Measurements from ENCODE around the gene CRACR2B.

The CRACR2B gene

GRCh38 chr11:860234-861104, 32.8 kb downstream of the CRACR2B start:
- Mint-ChIP-seq H3K4me3 (no peak overlapping the region), H3K27ac (no peak overlapping the region), H3K27me3 (ENCODE audit: low read depth, poor library complexity) (no peaks in the 10 kb centered on the region), H3K9me3 (no peaks in the 10 kb centered on the region), H3K4me1 (peaks cover 48% of the 10 kb centered on the region), H3K36me3 (ENCODE audit: low read depth) (no peaks in the 10 kb centered on the region)
- TF ChIP-seq, protein P1, sequence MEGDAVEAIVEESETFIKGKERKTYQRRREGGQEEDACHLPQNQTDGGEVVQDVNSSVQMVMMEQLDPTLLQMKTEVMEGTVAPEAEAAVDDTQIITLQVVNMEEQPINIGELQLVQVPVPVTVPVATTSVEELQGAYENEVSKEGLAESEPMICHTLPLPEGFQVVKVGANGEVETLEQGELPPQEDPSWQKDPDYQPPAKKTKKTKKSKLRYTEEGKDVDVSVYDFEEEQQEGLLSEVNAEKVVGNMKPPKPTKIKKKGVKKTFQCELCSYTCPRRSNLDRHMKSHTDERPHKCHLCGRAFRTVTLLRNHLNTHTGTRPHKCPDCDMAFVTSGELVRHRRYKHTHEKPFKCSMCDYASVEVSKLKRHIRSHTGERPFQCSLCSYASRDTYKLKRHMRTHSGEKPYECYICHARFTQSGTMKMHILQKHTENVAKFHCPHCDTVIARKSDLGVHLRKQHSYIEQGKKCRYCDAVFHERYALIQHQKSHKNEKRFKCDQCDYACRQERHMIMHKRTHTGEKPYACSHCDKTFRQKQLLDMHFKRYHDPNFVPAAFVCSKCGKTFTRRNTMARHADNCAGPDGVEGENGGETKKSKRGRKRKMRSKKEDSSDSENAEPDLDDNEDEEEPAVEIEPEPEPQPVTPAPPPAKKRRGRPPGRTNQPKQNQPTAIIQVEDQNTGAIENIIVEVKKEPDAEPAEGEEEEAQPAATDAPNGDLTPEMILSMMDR (IDR thresholded peaks at IDR 0.05), result no peak
- no peak for DNase-seq

DNA sequence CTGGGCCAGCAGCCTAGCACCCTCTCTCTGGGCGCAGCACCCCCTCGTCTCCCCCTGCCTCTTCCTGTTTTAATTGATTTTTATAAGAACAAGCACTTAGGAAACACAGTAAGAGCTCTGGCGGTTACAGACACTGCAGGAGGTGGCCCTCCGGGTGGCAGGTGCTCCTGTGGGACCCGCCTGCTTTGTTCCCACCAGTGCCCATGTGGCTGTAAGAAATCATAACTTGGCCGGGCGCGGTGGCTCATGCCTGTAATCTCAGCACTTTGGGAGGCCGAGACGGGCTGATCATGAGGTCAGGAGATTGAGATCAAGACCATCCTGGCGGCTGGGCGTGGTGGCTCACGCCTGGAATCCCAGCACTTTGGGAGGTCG, 33.4 kb downstream of the CRACR2B start:
- Mint-ChIP-seq H3K4me1 (peaks cover 48% of the 10 kb centered on the region), H3K9me3 (no peaks in the 10 kb centered on the region), H3K36me3 (ENCODE audit: low read depth) (no peaks in the 10 kb centered on the region), H3K27me3 (ENCODE audit: low read depth, poor library complexity) (no peaks in the 10 kb centered on the region), H3K27ac (no peak overlapping the region), H3K4me3 (no peak overlapping the region)
- TF ChIP-seq, protein P1 (IDR thresholded peaks at IDR 0.05), result no peak
- no peak for DNase-seq

- no peak overlapping the region for H3K27ac Mint-ChIP-seq
- DNase-seq, result no peak
- peaks cover 43% of the 10 kb centered on the region for H3K4me1 Mint-ChIP-seq
- H3K36me3 Mint-ChIP-seq (ENCODE audit: low read depth), result no peaks in the 10 kb centered on the region
- TF ChIP-seq, protein P1 (IDR thresholded peaks at IDR 0.05), result no peak
- H3K4me3 Mint-ChIP-seq, result no peak overlapping the region
- H3K9me3 Mint-ChIP-seq, result no peaks in the 10 kb centered on the region
- no peaks in the 10 kb centered on the region for H3K27me3 Mint-ChIP-seq (ENCODE audit: low read depth, poor library complexity)
Observed at GRCh38 chr11:862081-862661, 34.5 kb downstream of the CRACR2B start.

- H3K27ac Mint-ChIP-seq, result no peak overlapping the region
- DNase-seq, result no peak
- no peaks in the 10 kb centered on the region for H3K36me3 Mint-ChIP-seq (ENCODE audit: low read depth)
- H3K9me3 Mint-ChIP-seq, result no peaks in the 10 kb centered on the region
- H3K4me3 Mint-ChIP-seq, result no peak overlapping the region
- H3K4me1 Mint-ChIP-seq, result peaks cover 40% of the 10 kb centered on the region
- H3K27me3 Mint-ChIP-seq (ENCODE audit: low read depth, poor library complexity), result no peaks in the 10 kb centered on the region
- TF ChIP-seq, protein P1 (IDR thresholded peaks at IDR 0.05), result no peak
Observed at GRCh38 chr11:862696-863022, 34.9 kb downstream of the CRACR2B start.

GRCh38 chr11:863023-863909, 35.5 kb downstream of the CRACR2B start:
- Mint-ChIP-seq H3K27ac (no peak overlapping the region), H3K9me3 (no peaks in the 10 kb centered on the region), H3K4me3 (peak overlapping the region; percentile 47), H3K36me3 (ENCODE audit: low read depth) (no peaks in the 10 kb centered on the region), H3K27me3 (ENCODE audit: low read depth, poor library complexity) (no peaks in the 10 kb centered on the region), H3K4me1 (peaks cover 36% of the 10 kb centered on the region)
- no peak for DNase-seq
- TF ChIP-seq, protein P1 (IDR thresholded peaks at IDR 0.05), result no peak
